PC-9 (cell line): ENCODE measurements around the gene DOK5.

ENCODE experiments used
- CTCF ChIP-seq: fragments of 200-600 bp; sonication (generic); conservative IDR thresholded peaks from 2 replicates; pipeline ENCODE4 v1.6.1; 2017; ENCODE audit warnings: mixed run types, antibody characterized with exemption, mild to moderate bottlenecking, moderate library complexity
- EZH2 ChIP-seq: fragments of 200-600 bp; sonication (generic); IDR thresholded peaks from 2 replicates; pipeline ENCODE4 v1.8.0; 2017; ENCODE audit warnings: antibody characterized with exemption, low read depth

- no peak for TF ChIP-seq EZH2
- TF ChIP-seq CTCF: no peak
Measured at GRCh38 chr20:54435015-54435414, 40.4 kb upstream of the DOK5 start.
